SK-N-MC (cell line): ENCODE results near the gene ATF1.

ENCODE experiments used
- DNase-seq: peaks from one replicate; pipeline ENCODE4 v3.0.0-alpha.2; 2011; ENCODE audit warnings: low read depth, low spot score
- H3K27ac ChIP-seq: fragments of 200-600 bp; sonication (generic); 2 replicates; pipeline ENCODE4 v1.5.1; 2016; ENCODE audit warnings: mixed run types
- H3K36me3 ChIP-seq: fragments of 200-600 bp; sonication (generic); 2 replicates; pipeline ENCODE4 v1.6.1; 2017; ENCODE audit warnings: antibody characterized with exemption, low read length, mixed read lengths; ENCODE audit not compliant: insufficient read depth
- H3K4me3 ChIP-seq: fragments of 200-600 bp; sonication (generic); 2 replicates; pipeline ENCODE4 v1.5.1; 2016
- H3K9ac ChIP-seq: fragments of 200-600 bp; sonication (generic); 2 replicates; pipeline ENCODE4 v1.8.0; 2017; ENCODE audit warnings: mixed run types, mixed read lengths; ENCODE audit not compliant: insufficient read length
- H3K9me3 ChIP-seq: fragments of 200-600 bp; sonication (generic); 2 replicates; pipeline ENCODE4 v1.6.1; 2017; ENCODE audit warnings: low read depth, mild to moderate bottlenecking, antibody characterized with exemption, low read length, moderate library complexity, mixed read lengths
- EZH2 ChIP-seq: fragments of 200-600 bp; sonication (generic); IDR thresholded peaks from one replicate; pipeline ENCODE4 v1.6.1; 2017; ENCODE audit warnings: antibody characterized with exemption
- FOXP2 ChIP-seq: optimal IDR thresholded peaks from 2 replicates; pipeline ENCODE3; 2011; ENCODE audit warnings: mild to moderate bottlenecking, moderate library complexity; ENCODE audit not compliant: insufficient read depth; ENCODE audit errors: extremely low read length, control extremely low read depth
- POLR2AphosphoS5 ChIP-seq: IDR thresholded peaks from 2 replicates; pipeline ENCODE4 v1.6.1; 2012; ENCODE audit warnings: mild to moderate bottlenecking, low read depth, low read length, borderline replicate concordance

ATF1 gene

GRCh38 chr12:50728417-50728816, 35.5 kb upstream of the ATF1 start:
- DNase-seq = no peak
- Histone ChIP-seq H3K27ac (no peak overlapping the region), H3K36me3 (peaks cover 21% of the 10 kb centered on the region; the same call in 1 of the 2 replicates), H3K9ac (no peak overlapping the region), H3K9me3 (no peaks in the 10 kb centered on the region), H3K4me3 (no peak overlapping the region)
- TF ChIP-seq POLR2AphosphoS5 (no peak), FOXP2 (no peak), EZH2 (no peak)

- TF ChIP-seq POLR2AphosphoS5 = no peak
- no peak for TF ChIP-seq FOXP2
- no peak for TF ChIP-seq EZH2
- DNase-seq = no peak
- H3K9me3 ChIP-seq = no peaks in the 10 kb centered on the region
- no peak overlapping the region for H3K27ac ChIP-seq
- peaks cover 19% of the 10 kb centered on the region; the same call in 1 of the 2 replicates for H3K36me3 ChIP-seq
- no peak overlapping the region for H3K9ac ChIP-seq
- H3K4me3 ChIP-seq = no peak overlapping the region
Measured at GRCh38 chr12:50728841-50729240, 35.1 kb upstream of the ATF1 start.

GRCh38 chr12:50732591-50732990, 31.3 kb upstream of the ATF1 start:
- peaks cover 9% of the 10 kb centered on the region; the same call in 1 of the 2 replicates for H3K36me3 ChIP-seq
- no peak for DNase-seq
- H3K4me3 ChIP-seq = no peak overlapping the region
- no peak overlapping the region for H3K27ac ChIP-seq
- TF ChIP-seq POLR2AphosphoS5 (no peak), EZH2 (no peak), FOXP2 (no peak)
- H3K9me3 ChIP-seq = no peaks in the 10 kb centered on the region
- H3K9ac ChIP-seq = no peak overlapping the region

GRCh38 chr12:50733706-50734105, 30.2 kb upstream of the ATF1 start:
- TF ChIP-seq POLR2AphosphoS5 (no peak), EZH2 (no peak), FOXP2 (no peak)
- H3K36me3 ChIP-seq = peaks cover 5% of the 10 kb centered on the region; the same call in 1 of the 2 replicates

GRCh38 chr12:50734409-50735263, 29.3 kb upstream of the ATF1 start:
- H3K36me3 ChIP-seq = peaks cover 8% of the 10 kb centered on the region; the same call in 1 of the 2 replicates
- no peak overlapping the region for H3K9ac ChIP-seq
- TF ChIP-seq EZH2 (no peak), POLR2AphosphoS5 (no peak), FOXP2 (no peak)
- H3K4me3 ChIP-seq = no peak overlapping the region
- H3K9me3 ChIP-seq = no peaks in the 10 kb centered on the region
- DNase-seq = peak; percentile 16
- H3K27ac ChIP-seq = no peak overlapping the region

More at GRCh38 chr12:50733706-50734105, 30.2 kb upstream of the ATF1 start:
- H3K4me3 ChIP-seq = no peak overlapping the region
- no peaks in the 10 kb centered on the region for H3K9me3 ChIP-seq
- H3K27ac ChIP-seq = no peak overlapping the region
- no peak overlapping the region for H3K9ac ChIP-seq
- DNase-seq = no peak

GRCh38 chr12:50739611-50740010, 24.3 kb upstream of the ATF1 start:
- no peak for TF ChIP-seq FOXP2
- no peak for TF ChIP-seq EZH2
- TF ChIP-seq POLR2AphosphoS5 = no peak
- peaks cover 21% of the 10 kb centered on the region; the same call in 1 of the 2 replicates for H3K36me3 ChIP-seq

GRCh38 chr12:50740307-50740706, 23.6 kb upstream of the ATF1 start:
- Histone ChIP-seq H3K9me3 (no peaks in the 10 kb centered on the region), H3K9ac (no peak overlapping the region), H3K27ac (no peak overlapping the region), H3K4me3 (no peak overlapping the region), H3K36me3 (peaks cover 26% of the 10 kb centered on the region; the same call in 1 of the 2 replicates)
- TF ChIP-seq EZH2 = no peak
- TF ChIP-seq FOXP2 = no peak
- no peak for TF ChIP-seq POLR2AphosphoS5
- DNase-seq = no peak

More at GRCh38 chr12:50739611-50740010, 24.3 kb upstream of the ATF1 start:
- Histone ChIP-seq H3K9me3 (no peaks in the 10 kb centered on the region), H3K27ac (no peak overlapping the region), H3K4me3 (no peak overlapping the region), H3K9ac (no peak overlapping the region)
- DNase-seq = no peak

GRCh38 chr12:50742776-50743175, 21.1 kb upstream of the ATF1 start:
- H3K27ac ChIP-seq = no peak overlapping the region
- H3K9me3 ChIP-seq = no peaks in the 10 kb centered on the region
- H3K9ac ChIP-seq = no peak overlapping the region
- H3K36me3 ChIP-seq = peaks cover 30% of the 10 kb centered on the region; the same call in 1 of the 2 replicates
- no peak for TF ChIP-seq FOXP2
- TF ChIP-seq POLR2AphosphoS5 = no peak
- TF ChIP-seq EZH2 = no peak
- no peak for DNase-seq
- H3K4me3 ChIP-seq = no peak overlapping the region
